Measurements from ENCODE around the gene P2RX4. TPM values are rescaled to one million over a fixed set of nuclear protein-coding genes. Genes with fewer than 3 reads are reported as not detected.
A peak's percentile ranks its signal among the peaks of the same experiment; 100 is the strongest.

Gene P2RX4
- total and polyA plus RNA-seq, 2 donors (not counting 1 experiment from before 2014, with no cell fraction given) = 30.4 to 31.9 TPM

- Histone ChIP-seq H3K27ac (ENCODE audit: low read length in 2 of 2) (no peak overlapping the region), H3K9me3 (ENCODE audit: control extremely low read depth in 1 of 3, control insufficient read depth in 2 of 3, insufficient read depth in 1 of 3, low read length in 2 of 3) (no peaks in the 10 kb centered on the region), H3K4me1 (ENCODE audit: control insufficient read depth in 2 of 2, insufficient read depth in 2 of 2, low read length in 2 of 2) (no peaks in the 10 kb centered on the region), H3K27me3 (replicated peaks in 1 of 4; ENCODE audit: control extremely low read depth in 1 of 4, control insufficient read depth in 3 of 4, insufficient read depth in 4 of 4, low read length in 3 of 4) (no peaks in the 10 kb centered on the region), H3K36me3 (replicated peaks in 1 of 2; ENCODE audit: control extremely low read depth in 1 of 2, control insufficient read depth in 1 of 2, extremely low read depth in 1 of 2, insufficient read depth in 2 of 2, low read length in 1 of 2) (peaks cover 0 to 2% of the 10 kb centered on the region in 2 experiments), H3K4me3 (ENCODE audit: control extremely low read depth in 1 of 5, extremely low read depth in 1 of 5, insufficient read depth in 1 of 5, low read depth in 2 of 5, low read length in 4 of 5) (no peak overlapping the region), H4K20me1 (ENCODE audit: control insufficient read depth, insufficient read depth, low read length, poor library complexity, severe bottlenecking) (no peaks in the 10 kb centered on the region), H2AFZ (ENCODE audit: insufficient read depth, low read depth, low read length, poor library complexity, severe bottlenecking) (no peak overlapping the region), H3K79me2 (ENCODE audit: control insufficient read depth, insufficient read depth, low read length) (no peaks in the 10 kb centered on the region), H3K4me2 (replicated peaks; ENCODE audit: low read depth, low read length, poor library complexity, severe bottlenecking) (no peak overlapping the region), H3K9ac (ENCODE audit: low read length) (no peak overlapping the region)
- ChIA-PET POLR2A (no interaction called here), CTCF (no interaction called here)
- ATAC-seq (ENCODE audit: low read depth) = no peak
- DNase-seq = no peak
- intact Hi-C loops (cut with micrococcal nuclease) = no loop called here
- H3K4me3 Mint-ChIP-seq = no peak overlapping the region
- H3K9me3 Mint-ChIP-seq (ENCODE audit: insufficient read depth) = no peaks in the 10 kb centered on the region
- no peaks in the 10 kb centered on the region for H3K27me3 Mint-ChIP-seq
- H3K27ac Mint-ChIP-seq = no peak overlapping the region
- peaks cover 10% of the 10 kb centered on the region for H3K4me1 Mint-ChIP-seq
- no peak for TF ChIP-seq CTCF (IDR thresholded peaks at IDR 0.05)
- TF ChIP-seq EZH2 (IDR thresholded peaks at IDR 0.05; ENCODE audit: borderline replicate concordance, insufficient read depth, low read depth, low read length, poor library complexity, severe bottlenecking) = no peak
- 88% methylated on average over 2 of the region's 6 CpGs for WGBS (ENCODE audit: insufficient coverage)
Measured at GRCh38 chr12:121172145-121172544, 37.8 kb upstream of the P2RX4 start.

- POLR2A ChIA-PET = interaction anchor here (1.1 kb wide), 1 partner anchor 33 kb away, joined by 3 read pairs; no protein-coding TSS in a partner anchor
Measured at GRCh38 chr12:121175383-121176119, 34.4 kb upstream of the P2RX4 start.

More at GRCh38 chr12:121175383-121176119, 34.4 kb upstream of the P2RX4 start:
- Histone ChIP-seq H3K4me2 (replicated peaks; ENCODE audit: low read depth, low read length, poor library complexity, severe bottlenecking) (no peak overlapping the region), H2AFZ (ENCODE audit: insufficient read depth, low read depth, low read length, poor library complexity, severe bottlenecking) (no peak overlapping the region), H3K9me3 (ENCODE audit: control extremely low read depth in 1 of 3, control insufficient read depth in 2 of 3, insufficient read depth in 1 of 3, low read length in 2 of 3) (no peaks in the 10 kb centered on the region), H3K36me3 (replicated peaks in 1 of 2; ENCODE audit: control extremely low read depth in 1 of 2, control insufficient read depth in 1 of 2, extremely low read depth in 1 of 2, insufficient read depth in 2 of 2, low read length in 1 of 2) (peaks cover 0 to 4% of the 10 kb centered on the region in 2 experiments), H3K27ac (ENCODE audit: low read length in 2 of 2) (no peak overlapping the region), H3K27me3 (replicated peaks in 1 of 4; ENCODE audit: control extremely low read depth in 1 of 4, control insufficient read depth in 3 of 4, insufficient read depth in 4 of 4, low read length in 3 of 4) (no peaks in the 10 kb centered on the region), H4K20me1 (ENCODE audit: control insufficient read depth, insufficient read depth, low read length, poor library complexity, severe bottlenecking) (no peaks in the 10 kb centered on the region), H3K4me3 (ENCODE audit: control extremely low read depth in 1 of 5, extremely low read depth in 1 of 5, insufficient read depth in 1 of 5, low read depth in 2 of 5, low read length in 4 of 5) (no peak overlapping the region), H3K4me1 (ENCODE audit: control insufficient read depth in 2 of 2, insufficient read depth in 2 of 2, low read length in 2 of 2) (no peaks in the 10 kb centered on the region), H3K9ac (ENCODE audit: low read length) (no peak overlapping the region), H3K79me2 (ENCODE audit: control insufficient read depth, insufficient read depth, low read length) (no peaks in the 10 kb centered on the region)
- Mint-ChIP-seq H3K4me3 (no peak overlapping the region), H3K27me3 (no peaks in the 10 kb centered on the region), H3K4me1 (peaks cover 10% of the 10 kb centered on the region), H3K9me3 (ENCODE audit: insufficient read depth) (no peaks in the 10 kb centered on the region), H3K27ac (peak overlapping the region; percentile 26)
- CTCF ChIA-PET = interaction anchor here (1.3 kb wide), 1 partner anchor 63 kb away, joined by 3 read pairs; no protein-coding TSS in a partner anchor
- TF ChIP-seq EZH2 (IDR thresholded peaks at IDR 0.05; ENCODE audit: borderline replicate concordance, insufficient read depth, low read depth, low read length, poor library complexity, severe bottlenecking) (no peak), CTCF (IDR thresholded peaks at IDR 0.05) (no peak)
- 80% methylated on average over 12 of the region's 16 CpGs for WGBS (ENCODE audit: insufficient coverage)
- ATAC-seq (ENCODE audit: low read depth) (no peak), DNase-seq (no peak)
- intact Hi-C loops (cut with micrococcal nuclease) = no loop called here

Measured in B cell (primary cell).